ENCODE data around the gene FCAMR. TPM values are rescaled to one million over a fixed set of nuclear protein-coding genes. Genes with fewer than 3 reads are reported as not detected.

Gene FCAMR
- total RNA-seq, 1 experiment from 2014 or later = not detected

- no peak for DNase-seq (ENCODE audit: low spot score)
Measured at GRCh38 chr1:207000651-207001291, 30.5 kb upstream of the FCAMR start.

- DNase-seq (ENCODE audit: low spot score) = no peak
Measured at GRCh38 chr1:206998816-206999215, 28.6 kb upstream of the FCAMR start.

- DNase-seq (ENCODE audit: low spot score) = no peak
Measured at GRCh38 chr1:206992790-206993189, 22.5 kb upstream of the FCAMR start.

GRCh38 chr1:206987873-206988272 is 17.6 kb upstream of the FCAMR start:
- no peak for DNase-seq (ENCODE audit: low spot score)

- DNase-seq (ENCODE audit: low spot score) = no peak
Measured at GRCh38 chr1:206986885-206987284, 16.6 kb upstream of the FCAMR start.

GRCh38 chr1:206986402-206986801 is 16.1 kb upstream of the FCAMR start:
- DNase-seq (ENCODE audit: low spot score) = no peak

GRCh38 chr1:206985162-206985749 is 15.0 kb upstream of the FCAMR start:
- DNase-seq (ENCODE audit: low spot score) = no peak

GRCh38 chr1:206982216-206982615 is 12.0 kb upstream of the FCAMR start:
- DNase-seq (ENCODE audit: low spot score) = peak; percentile 46

- DNase-seq (ENCODE audit: low spot score) = peak; percentile 26
Measured at GRCh38 chr1:206979379-206980043, 9.3 kb upstream of the FCAMR start.

- no peak for DNase-seq (ENCODE audit: low spot score)
Measured at GRCh38 chr1:206978259-206978658, 8.0 kb upstream of the FCAMR start.

- no peak for DNase-seq (ENCODE audit: low spot score)
Measured at GRCh38 chr1:206975306-206975705, 5.0 kb upstream of the FCAMR start.

- no peak for DNase-seq (ENCODE audit: low spot score)
Measured at GRCh38 chr1:206974140-206974539, 3.9 kb upstream of the FCAMR start.

GRCh38 chr1:206972728-206973127 is 2.5 kb upstream of the FCAMR start:
- DNase-seq (ENCODE audit: low spot score) = no peak

GRCh38 chr1:206971029-206971655 is 882 bp upstream of the FCAMR start:
- no peak for DNase-seq (ENCODE audit: low spot score)

GRCh38 chr1:206969090-206969489 is 1.2 kb downstream of the FCAMR start:
- DNase-seq (ENCODE audit: low spot score) = no peak

- peak; percentile 82 for DNase-seq (ENCODE audit: low spot score)
Measured at GRCh38 chr1:206967096-206967849, 3.0 kb downstream of the FCAMR start.

- DNase-seq (ENCODE audit: low spot score) = no peak
Measured at GRCh38 chr1:206965781-206966180, 4.5 kb downstream of the FCAMR start.

- DNase-seq (ENCODE audit: low spot score) = no peak
Measured at GRCh38 chr1:206963740-206964139, 6.5 kb downstream of the FCAMR start.

- no peak for DNase-seq (ENCODE audit: low spot score)
Measured at GRCh38 chr1:206963119-206963712, 7.0 kb downstream of the FCAMR start.

- no peak for DNase-seq (ENCODE audit: low spot score)
Measured at GRCh38 chr1:206962272-206962671, 8.0 kb downstream of the FCAMR start.

- DNase-seq (ENCODE audit: low spot score) = no peak
Measured at GRCh38 chr1:206961668-206962067, 8.6 kb downstream of the FCAMR start.

Data from H4 (cell line).